Activated naive CD8-positive, alpha-beta T cell treated with anti-CD3 and anti-CD28 coated beads, Interleukin-2, amount 50 U/mL, for 24 hours (primary cell): ENCODE data around the gene LIN28B.

Experiments used
- ATAC-seq: fragments of 150-1000 bp; cut with Tn5 transposase; one replicate; pipeline ENCODE4 v1.10.0; 2021
- DNase-seq: peaks from one replicate; pipeline ENCODE4 v3.0.0; 2021
- H3K27ac Mint-ChIP-seq: one replicate; pipeline ENCODE4 v1.8.0; 2021; ENCODE audit warnings: mild to moderate bottlenecking, mixed read lengths
- H3K27me3 Mint-ChIP-seq: one replicate; pipeline ENCODE4 v1.8.0; 2021; ENCODE audit warnings: mixed read lengths
- H3K36me3 Mint-ChIP-seq: one replicate; pipeline ENCODE4 v1.8.0; 2021; ENCODE audit warnings: low read depth, mixed read lengths
- H3K4me1 Mint-ChIP-seq: one replicate; pipeline ENCODE4 v1.8.0; 2021; ENCODE audit warnings: mixed read lengths
- H3K4me3 Mint-ChIP-seq: one replicate; pipeline ENCODE4 v1.8.0; 2021; ENCODE audit warnings: mild to moderate bottlenecking, moderate library complexity, mixed read lengths
- H3K9me3 Mint-ChIP-seq: one replicate; pipeline ENCODE4 v1.8.0; 2021; ENCODE audit warnings: mixed read lengths

LIN28B gene

GRCh38 chr6:105087571-105088211 lies 130.8 kb downstream of the LIN28B start:
- ATAC-seq (no peak), DNase-seq (peak; percentile 21)
- Mint-ChIP-seq H3K4me3 (no peak overlapping the region), H3K27ac (no peak overlapping the region), H3K36me3 (no peaks in the 10 kb centered on the region), H3K9me3 (no peaks in the 10 kb centered on the region), H3K27me3 (peaks cover 11% of the 10 kb centered on the region), H3K4me1 (no peaks in the 10 kb centered on the region)

GRCh38 chr6:105091140-105091829 lies 134.4 kb downstream of the LIN28B start:
- no peak overlapping the region for H3K4me3 Mint-ChIP-seq
- no peaks in the 10 kb centered on the region for H3K36me3 Mint-ChIP-seq
- no peaks in the 10 kb centered on the region for H3K4me1 Mint-ChIP-seq
- no peak overlapping the region for H3K27ac Mint-ChIP-seq
- DNase-seq (no peak), ATAC-seq (no peak)
- peaks cover 11% of the 10 kb centered on the region for H3K27me3 Mint-ChIP-seq
- no peaks in the 10 kb centered on the region for H3K9me3 Mint-ChIP-seq

DNA sequence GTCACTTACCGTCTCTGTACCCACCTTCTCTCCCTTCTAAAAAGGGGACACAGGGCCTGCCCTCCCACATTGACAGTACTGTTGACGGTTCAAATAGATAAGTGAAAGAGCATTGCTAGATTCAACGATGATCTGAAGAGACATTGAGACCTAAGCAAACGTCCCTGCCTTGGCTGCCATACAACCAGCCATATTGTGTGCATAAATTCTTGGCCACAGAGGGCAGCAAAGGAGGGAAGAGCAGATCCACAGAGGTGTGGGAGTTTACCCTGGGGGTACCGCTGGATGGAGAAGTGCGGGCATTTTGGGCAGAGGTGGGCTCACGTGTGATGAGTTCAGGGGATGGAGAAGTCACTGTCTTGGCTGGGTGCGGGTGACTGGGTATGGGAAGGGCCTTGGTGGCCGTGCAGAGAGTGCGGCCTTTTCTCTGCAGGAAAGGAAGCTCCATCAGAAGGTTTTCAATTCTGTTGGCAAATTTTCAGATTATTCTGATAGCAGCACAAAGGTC lies 137.3 kb downstream of the LIN28B start:
- ATAC-seq = no peak
- DNase-seq = no peak
- Mint-ChIP-seq H3K4me3 (no peak overlapping the region), H3K9me3 (no peaks in the 10 kb centered on the region), H3K36me3 (no peaks in the 10 kb centered on the region), H3K4me1 (no peaks in the 10 kb centered on the region), H3K27me3 (no peaks in the 10 kb centered on the region), H3K27ac (no peak overlapping the region)

- no peak overlapping the region for H3K4me3 Mint-ChIP-seq
- ATAC-seq = no peak
- H3K27ac Mint-ChIP-seq = no peak overlapping the region
- no peaks in the 10 kb centered on the region for H3K36me3 Mint-ChIP-seq
- no peaks in the 10 kb centered on the region for H3K4me1 Mint-ChIP-seq
- no peaks in the 10 kb centered on the region for H3K9me3 Mint-ChIP-seq
- no peak for DNase-seq
- H3K27me3 Mint-ChIP-seq = no peaks in the 10 kb centered on the region
Measured at GRCh38 chr6:105095139-105095538, 138.2 kb downstream of the LIN28B start.

DNA sequence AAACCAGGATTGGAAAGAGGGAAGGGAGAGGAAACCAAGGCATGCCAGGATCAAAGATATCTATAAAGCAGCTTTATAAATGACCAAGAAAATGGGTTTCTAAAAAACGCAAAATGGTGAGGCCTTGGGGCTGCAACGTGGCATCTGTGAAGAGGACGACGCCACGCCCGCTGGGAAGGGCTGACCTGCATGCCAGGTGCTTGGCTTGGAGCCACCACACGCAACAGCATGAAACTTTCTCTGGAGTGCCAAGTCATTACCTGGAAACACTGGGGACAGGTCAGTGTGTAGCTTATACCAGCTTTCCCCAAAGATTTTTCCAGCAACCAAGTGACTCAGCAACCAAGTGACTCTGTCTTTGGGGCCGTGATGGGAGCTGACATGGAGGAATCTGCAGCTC lies 140.4 kb downstream of the LIN28B start:
- Mint-ChIP-seq H3K27ac (no peak overlapping the region), H3K9me3 (no peaks in the 10 kb centered on the region), H3K4me3 (no peak overlapping the region), H3K27me3 (no peaks in the 10 kb centered on the region), H3K4me1 (no peaks in the 10 kb centered on the region), H3K36me3 (no peaks in the 10 kb centered on the region)
- ATAC-seq (no peak), DNase-seq (no peak)

GRCh38 chr6:105099371-105099770 lies 142.5 kb downstream of the LIN28B start:
- peaks cover 3% of the 10 kb centered on the region for H3K27me3 Mint-ChIP-seq

DNA sequence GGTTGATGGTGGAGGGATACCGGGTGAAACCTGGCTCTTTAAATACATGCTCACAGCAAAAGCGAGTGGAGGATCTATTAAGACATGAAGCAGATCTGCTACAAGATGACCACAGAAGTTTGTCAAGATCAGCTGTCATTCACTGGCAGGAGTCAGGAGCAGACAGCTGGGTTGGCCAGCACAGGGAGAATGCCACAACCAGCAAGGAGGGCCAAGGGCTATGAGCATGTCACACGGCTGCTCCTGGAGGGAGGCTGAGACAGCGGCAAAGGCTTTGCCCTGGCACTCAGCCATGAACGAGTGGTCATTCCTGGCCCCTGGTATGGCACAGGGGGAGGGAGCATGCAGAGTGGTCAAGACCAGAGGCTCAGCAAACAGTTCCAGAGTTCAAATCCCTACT lies 145.3 kb downstream of the LIN28B start:
- Mint-ChIP-seq H3K27me3 (peaks cover 5% of the 10 kb centered on the region), H3K9me3 (no peaks in the 10 kb centered on the region), H3K36me3 (no peaks in the 10 kb centered on the region), H3K4me1 (no peaks in the 10 kb centered on the region), H3K27ac (no peak overlapping the region), H3K4me3 (no peak overlapping the region)
- DNase-seq = no peak
- no peak for ATAC-seq

More at GRCh38 chr6:105099371-105099770, 142.5 kb downstream of the LIN28B start:
- no peak for ATAC-seq
- Mint-ChIP-seq H3K4me1 (no peaks in the 10 kb centered on the region), H3K27ac (no peak overlapping the region), H3K36me3 (no peaks in the 10 kb centered on the region), H3K9me3 (no peaks in the 10 kb centered on the region), H3K4me3 (no peak overlapping the region)
- no peak for DNase-seq

DNA sequence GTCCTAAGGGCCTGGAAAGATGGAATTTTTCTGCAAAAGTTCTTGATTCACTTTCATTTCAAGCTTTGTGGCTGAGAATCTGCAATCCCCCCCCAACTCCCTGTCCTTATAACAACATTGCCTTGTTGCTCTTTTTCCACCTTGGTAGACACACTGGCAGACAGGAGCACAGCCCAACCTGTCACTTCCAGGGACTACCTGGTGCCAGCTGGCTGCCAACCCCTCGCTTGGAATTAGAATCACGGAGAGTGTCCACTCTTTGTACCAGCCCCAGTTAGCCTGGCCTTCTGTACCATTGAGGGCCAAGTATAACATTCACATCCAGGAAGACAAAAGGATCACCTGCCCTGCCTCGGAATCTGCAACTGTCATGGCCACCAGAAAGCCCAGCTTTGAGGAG lies 148.2 kb downstream of the LIN28B start:
- H3K4me3 Mint-ChIP-seq = no peak overlapping the region
- peaks cover 7% of the 10 kb centered on the region for H3K27me3 Mint-ChIP-seq
- DNase-seq (no peak), ATAC-seq (no peak)
- H3K27ac Mint-ChIP-seq = no peak overlapping the region
- H3K4me1 Mint-ChIP-seq = no peaks in the 10 kb centered on the region
- H3K9me3 Mint-ChIP-seq = no peaks in the 10 kb centered on the region
- H3K36me3 Mint-ChIP-seq = no peaks in the 10 kb centered on the region

DNA sequence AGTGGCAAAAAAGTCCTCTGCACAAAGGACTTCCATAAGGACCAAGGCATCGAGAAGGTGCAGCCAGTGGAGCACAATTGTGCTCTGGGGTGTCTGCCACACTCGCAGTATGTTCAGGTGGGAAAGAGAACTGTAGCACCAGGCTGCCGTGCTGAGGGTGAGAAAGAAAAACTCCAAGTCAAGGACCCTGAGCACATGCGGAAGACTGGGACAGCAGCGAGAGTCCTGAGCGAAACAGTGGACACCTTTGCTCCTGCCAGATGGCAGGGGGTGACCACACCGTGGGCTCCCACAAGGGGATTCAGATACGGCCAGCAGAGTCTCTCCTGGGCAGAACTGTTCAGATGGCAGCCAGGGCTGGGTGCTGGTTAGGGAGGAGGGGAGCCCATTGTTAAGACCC lies 149.4 kb downstream of the LIN28B start:
- ATAC-seq = no peak
- Mint-ChIP-seq H3K27ac (no peak overlapping the region), H3K4me3 (no peak overlapping the region), H3K27me3 (peaks cover 7% of the 10 kb centered on the region), H3K4me1 (no peaks in the 10 kb centered on the region), H3K9me3 (no peaks in the 10 kb centered on the region), H3K36me3 (no peaks in the 10 kb centered on the region)
- DNase-seq = no peak

- no peak for ATAC-seq
- Mint-ChIP-seq H3K36me3 (no peaks in the 10 kb centered on the region), H3K4me3 (no peak overlapping the region), H3K27me3 (peaks cover 7% of the 10 kb centered on the region), H3K9me3 (no peaks in the 10 kb centered on the region), H3K27ac (no peak overlapping the region), H3K4me1 (no peaks in the 10 kb centered on the region)
- DNase-seq = no peak
Measured at GRCh38 chr6:105107207-105107606, 150.3 kb downstream of the LIN28B start.

DNA sequence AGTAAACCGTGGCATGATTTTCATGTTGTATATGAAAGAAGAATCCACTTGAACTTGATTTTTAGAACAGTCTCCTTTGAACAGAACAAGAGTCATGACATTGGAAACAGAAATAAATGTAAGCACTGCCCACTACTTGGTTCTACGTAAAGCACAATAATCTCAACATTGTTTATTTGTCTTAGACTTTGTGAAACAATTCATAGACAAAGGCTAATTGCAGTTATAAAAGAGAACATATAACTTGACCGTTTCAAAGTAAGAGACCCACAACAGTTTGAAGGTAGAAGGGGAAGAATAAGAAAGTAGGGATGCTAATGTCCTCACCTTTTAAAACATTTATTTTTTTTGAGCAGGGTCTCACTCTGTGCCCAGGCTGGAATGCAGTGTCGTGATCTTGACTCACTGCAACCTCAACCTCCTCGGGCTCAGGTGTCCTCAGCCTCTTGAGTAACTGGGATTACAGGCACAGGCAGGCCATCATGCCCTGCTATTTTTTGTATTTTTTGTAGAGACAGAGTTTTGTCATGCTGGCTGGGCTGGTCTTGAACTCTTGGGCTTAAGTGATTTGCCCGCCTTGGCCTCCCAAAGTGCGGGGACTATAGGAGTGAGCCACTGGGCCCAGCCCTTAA lies 151.8 kb downstream of the LIN28B start:
- no peak for ATAC-seq
- Mint-ChIP-seq H3K4me1 (no peaks in the 10 kb centered on the region), H3K27me3 (peaks cover 11% of the 10 kb centered on the region)

DNA sequence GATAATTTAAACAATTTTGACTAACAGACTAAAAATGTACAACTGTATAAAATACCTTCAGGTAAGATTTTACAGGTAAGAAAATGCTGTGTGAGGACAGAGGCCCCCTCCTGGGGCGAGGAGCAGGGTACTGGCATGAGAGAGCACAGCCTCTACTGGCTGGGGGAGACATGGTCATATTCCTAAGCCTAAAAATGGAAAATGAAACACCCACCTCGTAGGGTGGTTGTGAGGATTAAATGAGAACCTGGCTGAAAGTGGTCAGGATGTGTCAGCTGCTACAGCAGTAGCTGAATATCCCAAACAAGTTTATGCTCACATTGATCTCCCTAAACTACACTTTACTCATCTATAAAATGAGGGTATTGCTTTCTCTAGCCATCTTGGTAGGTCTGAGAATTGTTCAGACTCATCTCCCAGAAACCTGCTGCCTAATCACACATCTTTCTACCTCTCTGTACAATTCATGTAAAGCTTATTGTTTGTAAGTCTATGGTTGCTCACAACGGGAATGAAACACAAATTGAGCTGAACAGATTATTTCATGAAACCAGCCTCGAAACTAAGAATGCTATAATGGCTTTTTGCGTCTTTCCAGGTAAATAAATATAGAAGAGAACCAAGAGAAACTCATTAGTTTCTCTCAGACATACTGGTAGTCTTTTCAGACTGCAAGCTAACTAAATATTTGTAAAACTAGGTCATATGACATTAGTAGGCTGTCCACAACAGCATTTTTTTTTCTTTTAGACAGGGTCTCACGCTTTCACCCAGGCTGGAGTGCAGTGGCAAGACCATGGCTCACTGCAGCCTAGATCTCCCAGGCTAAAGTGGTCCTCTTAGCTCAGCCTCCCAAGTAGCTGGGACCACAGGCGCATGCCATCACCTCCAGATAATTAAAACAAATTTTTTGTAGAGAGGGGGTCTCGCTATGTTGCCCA lies 153.3 kb downstream of the LIN28B start:
- Mint-ChIP-seq H3K36me3 (no peaks in the 10 kb centered on the region), H3K4me1 (no peaks in the 10 kb centered on the region), H3K27ac (no peak overlapping the region), H3K9me3 (no peaks in the 10 kb centered on the region), H3K27me3 (peaks cover 7% of the 10 kb centered on the region), H3K4me3 (no peak overlapping the region)
- ATAC-seq = no peak
- DNase-seq = no peak

More for the DNA sequence above, 151.8 kb downstream of the LIN28B start:
- Mint-ChIP-seq H3K27ac (no peak overlapping the region), H3K36me3 (no peaks in the 10 kb centered on the region), H3K4me3 (no peak overlapping the region), H3K9me3 (no peaks in the 10 kb centered on the region)
- DNase-seq = no peak

DNA sequence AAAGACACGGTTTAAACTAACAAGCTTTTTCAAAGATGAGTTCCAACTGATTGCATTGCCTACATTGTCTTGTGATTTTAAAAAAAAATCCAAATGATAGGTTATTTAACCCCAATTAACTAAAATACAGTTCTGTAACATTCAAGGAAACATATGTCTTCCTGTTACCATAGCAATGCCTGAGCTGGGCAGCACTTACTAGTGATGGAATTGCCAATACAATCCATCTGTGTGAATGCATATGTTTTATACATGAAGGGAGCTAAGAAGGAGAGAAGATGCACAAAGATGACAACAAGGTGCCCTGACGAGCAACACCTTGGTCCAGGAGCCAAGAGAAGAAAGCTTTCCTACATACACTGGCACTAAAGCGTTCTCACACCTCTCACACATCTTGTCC lies 154.2 kb downstream of the LIN28B start:
- Mint-ChIP-seq H3K27me3 (peaks cover 11% of the 10 kb centered on the region), H3K4me3 (no peak overlapping the region), H3K9me3 (no peaks in the 10 kb centered on the region), H3K4me1 (no peaks in the 10 kb centered on the region), H3K36me3 (no peaks in the 10 kb centered on the region), H3K27ac (no peak overlapping the region)
- DNase-seq = no peak
- no peak for ATAC-seq

GRCh38 chr6:105111871-105112270 lies 155.0 kb downstream of the LIN28B start:
- H3K36me3 Mint-ChIP-seq = no peaks in the 10 kb centered on the region
- no peak for DNase-seq
- H3K4me3 Mint-ChIP-seq = no peak overlapping the region
- H3K27me3 Mint-ChIP-seq = peaks cover 15% of the 10 kb centered on the region
- no peaks in the 10 kb centered on the region for H3K9me3 Mint-ChIP-seq
- H3K27ac Mint-ChIP-seq = no peak overlapping the region
- H3K4me1 Mint-ChIP-seq = no peaks in the 10 kb centered on the region
- no peak for ATAC-seq
